Loucy (cell line): ENCODE data around the gene NUDT9.

Experiments used
- H2AFZ ChIP-seq: fragments of 200-600 bp; sonication (generic); 2 replicates; pipeline ENCODE4 v1.6.0; 2016; ENCODE audit warnings: antibody characterized with exemption, mild to moderate bottlenecking, low read length, moderate library complexity
- H3F3A ChIP-seq: fragments of 200-600 bp; 2 replicates; pipeline ENCODE4 v1.6.0; 2016; ENCODE audit warnings: antibody characterized with exemption, low read depth, mild to moderate bottlenecking
- H3K27me3 ChIP-seq: fragments of 200-600 bp; sonication (generic); 2 replicates; pipeline ENCODE4 v1.6.1; 2014; ENCODE audit warnings: low read length, mild to moderate bottlenecking; ENCODE audit not compliant: insufficient read depth, poor library complexity, severe bottlenecking
- H3K36me3 ChIP-seq: fragments of 200-600 bp; sonication (generic); 2 replicates; pipeline ENCODE4 v1.6.1; 2016; ENCODE audit warnings: low read length; ENCODE audit not compliant: insufficient read depth
- H3K4me1 ChIP-seq: fragments of 200-600 bp; sonication (generic); 2 replicates; pipeline ENCODE4 v1.5.1; 2014; ENCODE audit warnings: low read length, mild to moderate bottlenecking; ENCODE audit not compliant: insufficient read depth, poor library complexity, severe bottlenecking
- H3K4me2 ChIP-seq: fragments of 200-600 bp; sonication (generic); 2 replicates; pipeline ENCODE4 v1.6.0; 2014; ENCODE audit warnings: antibody characterized with exemption, low read length, low read depth, mild to moderate bottlenecking; ENCODE audit not compliant: poor library complexity, severe bottlenecking
- H3K4me3 ChIP-seq: fragments of 200-600 bp; sonication (generic); 2 replicates; pipeline ENCODE4 v1.5.1; 2014; ENCODE audit warnings: low read length, mild to moderate bottlenecking, mixed read lengths; ENCODE audit not compliant: poor library complexity, severe bottlenecking
- H3K79me2 ChIP-seq: fragments of 200-600 bp; sonication (generic); 2 replicates; pipeline ENCODE4 v1.6.1; 2014; ENCODE audit warnings: low read length; ENCODE audit not compliant: insufficient read depth
- H3K9ac ChIP-seq: fragments of 200-600 bp; sonication (generic); 2 replicates; pipeline ENCODE4 v1.6.0; 2014; ENCODE audit warnings: mild to moderate bottlenecking, low read depth, low read length, moderate library complexity; ENCODE audit not compliant: poor library complexity, severe bottlenecking
- H3K9me2 ChIP-seq: fragments of 200-600 bp; sonication (generic); replicated peaks from 2 replicates; pipeline ENCODE4 v1.6.1; 2016; ENCODE audit warnings: low read depth, low read length, mixed read lengths
- H3K9me3 ChIP-seq: fragments of 200-600 bp; sonication (generic); 2 replicates; pipeline ENCODE4 v1.6.1; 2014; ENCODE audit warnings: mild to moderate bottlenecking, antibody characterized with exemption, low read length, low read depth; ENCODE audit not compliant: insufficient read depth
- H4K20me1 ChIP-seq: fragments of 200-600 bp; sonication (generic); 2 replicates; pipeline ENCODE4 v1.6.0; 2014; ENCODE audit warnings: antibody characterized with exemption, low read length, mild to moderate bottlenecking; ENCODE audit not compliant: insufficient read depth, poor library complexity, severe bottlenecking
- EZH2phosphoT487 ChIP-seq: fragments of 200-600 bp; IDR thresholded peaks from 2 replicates; pipeline ENCODE4 v1.6.1; 2018; ENCODE audit warnings: antibody characterized with exemption, mild to moderate bottlenecking, moderate library complexity, borderline replicate concordance
- TF ChIP-seq, protein P1 (sequence below): fragments of 200-600 bp; sonication (generic); conservative IDR thresholded peaks from 2 replicates; pipeline ENCODE4 v1.5.1; 2014; ENCODE audit warnings: mild to moderate bottlenecking, antibody characterized with exemption, low read length

NUDT9 gene

GRCh38 chr4:87502580-87503238 lies 80.3 kb downstream of the NUDT9 start:
- no peak for TF ChIP-seq EZH2phosphoT487
- TF ChIP-seq, protein P1, sequence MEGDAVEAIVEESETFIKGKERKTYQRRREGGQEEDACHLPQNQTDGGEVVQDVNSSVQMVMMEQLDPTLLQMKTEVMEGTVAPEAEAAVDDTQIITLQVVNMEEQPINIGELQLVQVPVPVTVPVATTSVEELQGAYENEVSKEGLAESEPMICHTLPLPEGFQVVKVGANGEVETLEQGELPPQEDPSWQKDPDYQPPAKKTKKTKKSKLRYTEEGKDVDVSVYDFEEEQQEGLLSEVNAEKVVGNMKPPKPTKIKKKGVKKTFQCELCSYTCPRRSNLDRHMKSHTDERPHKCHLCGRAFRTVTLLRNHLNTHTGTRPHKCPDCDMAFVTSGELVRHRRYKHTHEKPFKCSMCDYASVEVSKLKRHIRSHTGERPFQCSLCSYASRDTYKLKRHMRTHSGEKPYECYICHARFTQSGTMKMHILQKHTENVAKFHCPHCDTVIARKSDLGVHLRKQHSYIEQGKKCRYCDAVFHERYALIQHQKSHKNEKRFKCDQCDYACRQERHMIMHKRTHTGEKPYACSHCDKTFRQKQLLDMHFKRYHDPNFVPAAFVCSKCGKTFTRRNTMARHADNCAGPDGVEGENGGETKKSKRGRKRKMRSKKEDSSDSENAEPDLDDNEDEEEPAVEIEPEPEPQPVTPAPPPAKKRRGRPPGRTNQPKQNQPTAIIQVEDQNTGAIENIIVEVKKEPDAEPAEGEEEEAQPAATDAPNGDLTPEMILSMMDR = no peak
- no peaks in the 10 kb centered on the region for H3K27me3 ChIP-seq
- no peak overlapping the region for H3K4me2 ChIP-seq
- no peaks in the 10 kb centered on the region for H3K9me3 ChIP-seq
- no peaks in the 10 kb centered on the region for H3K36me3 ChIP-seq
- H3K4me3 ChIP-seq = no peak overlapping the region
- H2AFZ ChIP-seq = no peak overlapping the region
- no peak overlapping the region for H3K9ac ChIP-seq
- peaks cover 6% of the 10 kb centered on the region for H3K4me1 ChIP-seq
- H4K20me1 ChIP-seq = no peaks in the 10 kb centered on the region
- H3K79me2 ChIP-seq = no peaks in the 10 kb centered on the region
- no peaks in the 10 kb centered on the region for H3F3A ChIP-seq
- no peaks in the 10 kb centered on the region for H3K9me2 ChIP-seq

DNA sequence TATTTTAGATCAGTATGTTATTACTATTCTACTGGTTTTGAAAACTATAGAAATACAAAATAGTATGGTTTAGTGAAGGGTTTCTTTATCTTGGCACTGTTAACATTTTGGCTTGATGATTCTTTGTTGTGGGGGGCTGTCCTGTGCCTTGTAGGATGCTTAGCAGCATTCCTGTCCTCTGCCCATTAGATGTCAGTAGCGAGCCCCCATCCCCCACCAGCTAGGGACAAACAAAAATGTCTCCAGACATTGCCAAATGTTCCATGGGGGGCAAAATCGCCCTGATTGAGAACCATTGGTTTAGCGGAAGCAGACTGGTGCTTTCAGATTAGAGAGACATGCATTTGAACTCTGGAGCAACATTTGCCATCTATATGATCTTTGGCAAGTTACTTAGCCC lies 83.5 kb downstream of the NUDT9 start:
- H3K36me3 ChIP-seq = no peaks in the 10 kb centered on the region
- TF ChIP-seq, protein P1 = peak; percentile 62
- no peak for TF ChIP-seq EZH2phosphoT487
- H3K79me2 ChIP-seq = no peaks in the 10 kb centered on the region

GRCh38 chr4:87506974-87507701 lies 84.8 kb downstream of the NUDT9 start:
- no peak overlapping the region for H2AFZ ChIP-seq
- H3K9me3 ChIP-seq = no peaks in the 10 kb centered on the region
- H3K4me3 ChIP-seq = no peak overlapping the region
- H3K9ac ChIP-seq = no peak overlapping the region
- no peaks in the 10 kb centered on the region for H3F3A ChIP-seq
- H3K36me3 ChIP-seq = no peaks in the 10 kb centered on the region
- TF ChIP-seq EZH2phosphoT487 = no peak
- TF ChIP-seq, protein P1 = no peak
- no peaks in the 10 kb centered on the region for H3K9me2 ChIP-seq
- no peaks in the 10 kb centered on the region for H4K20me1 ChIP-seq
- no peak overlapping the region for H3K4me2 ChIP-seq
- H3K79me2 ChIP-seq = no peaks in the 10 kb centered on the region
- H3K4me1 ChIP-seq = no peaks in the 10 kb centered on the region
- no peaks in the 10 kb centered on the region for H3K27me3 ChIP-seq

More for the DNA sequence above, 83.5 kb downstream of the NUDT9 start:
- no peaks in the 10 kb centered on the region for H3F3A ChIP-seq
- no peaks in the 10 kb centered on the region for H3K27me3 ChIP-seq
- H2AFZ ChIP-seq = no peak overlapping the region; the same call in 1 of the 2 replicates
- no peak overlapping the region for H3K9ac ChIP-seq
- H3K4me2 ChIP-seq = no peak overlapping the region
- H3K4me3 ChIP-seq = no peak overlapping the region
- H3K4me1 ChIP-seq = no peaks in the 10 kb centered on the region
- no peaks in the 10 kb centered on the region for H3K9me2 ChIP-seq
- no peaks in the 10 kb centered on the region for H4K20me1 ChIP-seq
- H3K9me3 ChIP-seq = no peaks in the 10 kb centered on the region
